Activated gamma-delta T cell treated with anti-CD3 and anti-CD28 coated beads, Interleukin-2, amount 50 U/mL, for 16 hours (primary cell): ENCODE data around the gene SPINT2.
"Not testable (repeated sequence)": the region's sequence is repeated elsewhere in the genome, so short reads cannot be mapped to it uniquely, and the experiment has no call there.

Experiments used
- DNase-seq: peaks from one replicate; pipeline ENCODE4 v3.0.0-alpha.2; 2020; ENCODE audit warnings: low read depth

Gene SPINT2

GRCh38 chr19:38239816-38240215, 24.6 kb upstream of the SPINT2 start:
- no peak for DNase-seq

GRCh38 chr19:38243279-38243673, 21.1 kb upstream of the SPINT2 start:
- no peak for DNase-seq

GRCh38 chr19:38245826-38246498, 18.4 kb upstream of the SPINT2 start:
- no peak for DNase-seq

- no peak for DNase-seq
These were observed 17.2 kb upstream of the SPINT2 start for GRCh38 chr19:38247126-38247525.

GRCh38 chr19:38247734-38248268, 16.6 kb upstream of the SPINT2 start:
- no peak for DNase-seq

GRCh38 chr19:38248421-38248820, 16.0 kb upstream of the SPINT2 start:
- DNase-seq, result no peak

GRCh38 chr19:38250428-38250820, 13.9 kb upstream of the SPINT2 start:
- no peak for DNase-seq

- DNase-seq, result no peak
These were observed 13.4 kb upstream of the SPINT2 start for GRCh38 chr19:38250821-38251563.

GRCh38 chr19:38251564-38252051, 12.8 kb upstream of the SPINT2 start:
- DNase-seq, result no peak

GRCh38 chr19:38252385-38252784, 12.0 kb upstream of the SPINT2 start:
- DNase-seq, result no peak

- no peak for DNase-seq
These were observed 11.3 kb upstream of the SPINT2 start for GRCh38 chr19:38252941-38253691.

GRCh38 chr19:38253788-38254187, 10.6 kb upstream of the SPINT2 start:
- no peak for DNase-seq

- DNase-seq, result no peak
These were observed 8.9 kb upstream of the SPINT2 start for GRCh38 chr19:38255383-38256014.

- DNase-seq, result not testable (repeated sequence)
These were observed 2.4 kb upstream of the SPINT2 start for GRCh38 chr19:38261942-38262341.

GRCh38 chr19:38262585-38263268, 1.6 kb upstream of the SPINT2 start:
- no peak for DNase-seq

GRCh38 chr19:38263689-38264485, 486 bp upstream of the SPINT2 start:
- DNase-seq, result peak; percentile 40

- no peak for DNase-seq
These were observed 964 bp downstream of the SPINT2 start for GRCh38 chr19:38265213-38265861.

GRCh38 chr19:38265921-38266429, 1.6 kb downstream of the SPINT2 start:
- no peak for DNase-seq

- DNase-seq, result no peak
These were observed 2.7 kb downstream of the SPINT2 start for GRCh38 chr19:38266981-38267597.
